ENCODE measurements around the gene KRTAP5-10. TPM values are rescaled to one million over a fixed set of nuclear protein-coding genes. Genes with fewer than 3 reads are reported as not detected.
"Not testable (repeated sequence)": the region's sequence is repeated elsewhere in the genome, so short reads cannot be mapped to it uniquely, and the experiment has no call there.

KRTAP5-10 gene
- total RNA-seq, 1 experiment from 2014 or later, result not detected

GRCh38 chr11:71611218-71611910, 46.0 kb downstream of the KRTAP5-10 start:
- not testable (repeated sequence) for DNase-seq (ENCODE audit: low spot score)

- DNase-seq (ENCODE audit: low spot score), result not testable (repeated sequence)
These were observed 48.6 kb downstream of the KRTAP5-10 start for GRCh38 chr11:71613931-71614330.

GRCh38 chr11:71614366-71614917, 49.1 kb downstream of the KRTAP5-10 start:
- DNase-seq (ENCODE audit: low spot score), result not testable (repeated sequence)

DNA sequence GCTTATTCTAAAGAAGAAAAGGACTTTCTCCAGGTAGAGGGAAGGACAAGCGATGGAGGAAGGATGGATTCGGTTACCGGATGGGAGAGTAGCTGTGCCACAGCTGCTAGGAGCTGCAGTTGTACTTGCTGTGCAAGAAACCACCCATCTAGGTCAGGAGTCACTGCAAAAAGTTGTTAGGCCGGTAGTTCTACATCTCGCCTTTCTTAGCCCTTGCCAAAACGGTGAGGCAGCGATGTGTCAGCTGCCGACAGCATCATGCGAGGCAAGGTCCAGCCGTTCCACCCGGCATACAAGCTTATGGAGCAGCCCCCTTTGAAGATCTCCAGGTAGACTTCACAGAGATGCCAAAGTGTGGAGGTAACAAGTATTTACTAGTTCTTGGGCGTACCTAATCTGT, 49.6 kb downstream of the KRTAP5-10 start:
- DNase-seq (ENCODE audit: low spot score), result not testable (repeated sequence)

Other genes starting within 250 kb of the KRTAP5-10 start
- 46.5 and 47.4 TPM in 2 replicates for gene DHCR7, start 117.2 kb upstream of the KRTAP5-10 start, total RNA-seq (2014; rRNA removed; shearing (Covaris generic))
- gene NADSYN1, start 112.4 kb upstream of the KRTAP5-10 start, total RNA-seq (2014; rRNA removed; shearing (Covaris generic)), result 19.3 and 35.4 TPM in 2 replicates
- gene KRTAP5-7, start 38.3 kb upstream of the KRTAP5-10 start, total RNA-seq (2014; rRNA removed; shearing (Covaris generic)), result not detected in 2 replicates
- gene KRTAP5-8, start 27.5 kb upstream of the KRTAP5-10 start, total RNA-seq (2014; rRNA removed; shearing (Covaris generic)), result not detected in 2 replicates
- gene KRTAP5-9, start 17.1 kb upstream of the KRTAP5-10 start, total RNA-seq (2014; rRNA removed; shearing (Covaris generic)), result not detected in 2 replicates
- gene KRTAP5-11, start 17.3 kb downstream of the KRTAP5-10 start, total RNA-seq (2014; rRNA removed; shearing (Covaris generic)), result not detected in 2 replicates